Neural progenitor cell (in vitro differentiated cells): ENCODE data around the gene LRRC74A. TPM values are rescaled to one million over a fixed set of nuclear protein-coding genes. Genes with fewer than 3 reads are reported as not detected.

Experiments
- DNase-seq: peaks from one replicate; pipeline ENCODE4 v3.0.0-alpha.2; 2016; ENCODE audit warnings: low spot score
- H2AFZ ChIP-seq: fragments of 200-600 bp; sonication (generic); replicated peaks from 2 replicates; pipeline ENCODE4 v1.6.1; 2016; ENCODE audit warnings: antibody characterized with exemption
- H3F3A ChIP-seq: fragments of 200-600 bp; sonication (generic); 2 replicates; pipeline ENCODE4 v1.6.1; 2016; ENCODE audit warnings: antibody characterized with exemption, low read depth
- H3K27ac ChIP-seq: fragments of 200-600 bp; sonication (generic); 2 replicates; pipeline ENCODE4 v1.5.1; 2016; ENCODE audit warnings: mild to moderate bottlenecking
- H3K27me3 ChIP-seq: fragments of 200-600 bp; sonication (generic); 2 replicates; pipeline ENCODE4 v1.6.1; 2016; ENCODE audit warnings: mild to moderate bottlenecking, moderate library complexity
- H3K36me3 ChIP-seq: fragments of 200-600 bp; sonication (generic); 2 replicates; pipeline ENCODE4 v1.5.1; 2016
- H3K4me1 ChIP-seq: fragments of 200-600 bp; sonication (generic); 2 replicates; pipeline ENCODE4 v1.6.1; 2016; ENCODE audit warnings: mixed run types
- H3K4me2 ChIP-seq: fragments of 200-600 bp; sonication (generic); 2 replicates; pipeline ENCODE4 v1.6.1; 2016
- H3K4me3 ChIP-seq: fragments of 200-600 bp; sonication (generic); 2 replicates; pipeline ENCODE4 v1.5.1; 2016
- H3K79me2 ChIP-seq: fragments of 200-600 bp; sonication (generic); 2 replicates; pipeline ENCODE4 v1.6.1; 2016; ENCODE audit warnings: low read depth
- H3K9ac ChIP-seq: fragments of 200-600 bp; sonication (generic); 2 replicates; pipeline ENCODE4 v1.6.1; 2016
- H3K9me3 ChIP-seq: fragments of 200-600 bp; sonication (generic); 2 replicates; pipeline ENCODE4 v1.5.1; 2016; ENCODE audit warnings: low read depth
- H4K20me1 ChIP-seq: fragments of 200-600 bp; sonication (generic); 2 replicates; pipeline ENCODE4 v1.6.1; 2016; ENCODE audit warnings: low read depth
- H3K27ac Mint-ChIP-seq: 3 replicates; pipeline ENCODE4 v1.8.0; 2021; ENCODE audit warnings: mixed read lengths
- H3K27me3 Mint-ChIP-seq: 2 replicates; pipeline ENCODE4 v1.8.0; 2022; ENCODE audit warnings: low read depth, mild to moderate bottlenecking, inconsistent platforms, moderate library complexity, mixed read lengths; ENCODE audit not compliant: insufficient read depth
- H3K36me3 Mint-ChIP-seq: 3 replicates; pipeline ENCODE4 v1.8.0; 2021; ENCODE audit warnings: mixed read lengths
- H3K4me1 Mint-ChIP-seq: 3 replicates; pipeline ENCODE4 v1.8.0; 2021; ENCODE audit warnings: mixed read lengths
- H3K4me3 Mint-ChIP-seq: 3 replicates; pipeline ENCODE4 v1.8.0; 2021; ENCODE audit warnings: mild to moderate bottlenecking, moderate library complexity, mixed read lengths
- H3K9me3 Mint-ChIP-seq: 3 replicates; pipeline ENCODE4 v1.8.0; 2020; ENCODE audit warnings: mixed read lengths
- EZH2 ChIP-seq: fragments of 200-600 bp; sonication (generic); IDR thresholded peaks from 2 replicates; pipeline ENCODE4 v1.6.1; 2017; ENCODE audit warnings: antibody characterized with exemption, mild to moderate bottlenecking, moderate library complexity
- EZH2phosphoT487 ChIP-seq: fragments of 200-600 bp; sonication (generic); IDR thresholded peaks from 2 replicates; pipeline ENCODE4 v1.6.1; 2017; ENCODE audit warnings: antibody characterized with exemption
- total RNA-seq: library from RNA; depleted of rRNA; stranded (reverse); fragments of >200 nt; gene quantifications from 2 replicates; pipeline ENCODE4 v1.2.3, GENCODE V29; 2015; ENCODE audit warnings: low replicate concordance
- TF ChIP-seq, protein P1 (sequence below): fragments of 200-600 bp; sonication (generic); IDR thresholded peaks from 2 replicates; pipeline ENCODE4 v1.5.1; 2017; ENCODE audit warnings: antibody characterized with exemption, mild to moderate bottlenecking

LRRC74A gene
- total RNA-seq, 1 donor from 2014 or later: not detected

DNA sequence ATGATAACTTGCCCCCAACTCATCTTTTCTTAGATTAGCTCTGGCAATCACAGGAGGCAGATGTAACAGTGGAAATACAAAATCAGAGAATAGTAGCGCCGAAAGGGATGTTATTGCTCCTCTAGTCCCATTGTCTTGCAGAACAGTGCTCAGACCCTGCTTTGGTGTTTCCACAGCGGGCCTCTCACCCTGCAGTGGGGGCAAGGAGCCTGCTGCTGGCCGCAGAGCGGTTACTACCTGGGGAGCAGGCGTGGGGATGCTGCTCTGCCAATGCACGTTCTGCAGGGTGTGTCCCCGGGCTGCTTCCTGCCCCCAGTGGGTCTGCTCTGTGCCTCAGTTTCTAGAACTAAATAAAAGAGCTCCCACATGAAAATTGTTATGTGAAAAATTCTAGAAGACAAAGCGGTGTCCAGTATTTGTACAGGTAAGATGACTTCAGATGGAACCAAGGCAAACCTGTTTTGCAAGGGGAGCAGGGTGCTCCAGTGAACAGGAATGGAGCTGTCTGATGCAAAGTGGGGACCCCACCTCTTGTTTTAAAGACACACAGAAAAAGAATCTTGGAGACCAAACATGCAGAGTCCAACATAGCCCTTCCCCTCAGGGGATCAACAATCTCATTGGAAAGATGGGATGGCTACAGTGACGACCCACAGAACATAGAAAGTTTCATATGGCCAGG is 35.5 kb downstream of the LRRC74A start:
- H3K9me3 ChIP-seq: no peaks in the 10 kb centered on the region
- H3K4me3 ChIP-seq: no peak overlapping the region
- H3K27me3 ChIP-seq: no peaks in the 10 kb centered on the region
- Mint-ChIP-seq H3K4me3 (peak overlapping the region; percentile 17), H3K9me3 (no peaks in the 10 kb centered on the region), H3K4me1 (peaks cover 39% of the 10 kb centered on the region), H3K27me3 (peaks cover 9% of the 10 kb centered on the region), H3K27ac (no peak overlapping the region), H3K36me3 (no peaks in the 10 kb centered on the region)
- H3K79me2 ChIP-seq: no peaks in the 10 kb centered on the region
- H3K4me1 ChIP-seq: peaks cover 5% of the 10 kb centered on the region
- no peaks in the 10 kb centered on the region for H3F3A ChIP-seq
- H3K36me3 ChIP-seq: no peaks in the 10 kb centered on the region
- no peak overlapping the region for H2AFZ ChIP-seq
- DNase-seq: no peak
- no peak overlapping the region for H3K9ac ChIP-seq
- no peaks in the 10 kb centered on the region for H4K20me1 ChIP-seq
- H3K27ac ChIP-seq: no peak overlapping the region
- TF ChIP-seq EZH2phosphoT487 (no peak), EZH2 (no peak)
- TF ChIP-seq, protein P1, sequence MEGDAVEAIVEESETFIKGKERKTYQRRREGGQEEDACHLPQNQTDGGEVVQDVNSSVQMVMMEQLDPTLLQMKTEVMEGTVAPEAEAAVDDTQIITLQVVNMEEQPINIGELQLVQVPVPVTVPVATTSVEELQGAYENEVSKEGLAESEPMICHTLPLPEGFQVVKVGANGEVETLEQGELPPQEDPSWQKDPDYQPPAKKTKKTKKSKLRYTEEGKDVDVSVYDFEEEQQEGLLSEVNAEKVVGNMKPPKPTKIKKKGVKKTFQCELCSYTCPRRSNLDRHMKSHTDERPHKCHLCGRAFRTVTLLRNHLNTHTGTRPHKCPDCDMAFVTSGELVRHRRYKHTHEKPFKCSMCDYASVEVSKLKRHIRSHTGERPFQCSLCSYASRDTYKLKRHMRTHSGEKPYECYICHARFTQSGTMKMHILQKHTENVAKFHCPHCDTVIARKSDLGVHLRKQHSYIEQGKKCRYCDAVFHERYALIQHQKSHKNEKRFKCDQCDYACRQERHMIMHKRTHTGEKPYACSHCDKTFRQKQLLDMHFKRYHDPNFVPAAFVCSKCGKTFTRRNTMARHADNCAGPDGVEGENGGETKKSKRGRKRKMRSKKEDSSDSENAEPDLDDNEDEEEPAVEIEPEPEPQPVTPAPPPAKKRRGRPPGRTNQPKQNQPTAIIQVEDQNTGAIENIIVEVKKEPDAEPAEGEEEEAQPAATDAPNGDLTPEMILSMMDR: no peak
- no peak overlapping the region for H3K4me2 ChIP-seq

DNA sequence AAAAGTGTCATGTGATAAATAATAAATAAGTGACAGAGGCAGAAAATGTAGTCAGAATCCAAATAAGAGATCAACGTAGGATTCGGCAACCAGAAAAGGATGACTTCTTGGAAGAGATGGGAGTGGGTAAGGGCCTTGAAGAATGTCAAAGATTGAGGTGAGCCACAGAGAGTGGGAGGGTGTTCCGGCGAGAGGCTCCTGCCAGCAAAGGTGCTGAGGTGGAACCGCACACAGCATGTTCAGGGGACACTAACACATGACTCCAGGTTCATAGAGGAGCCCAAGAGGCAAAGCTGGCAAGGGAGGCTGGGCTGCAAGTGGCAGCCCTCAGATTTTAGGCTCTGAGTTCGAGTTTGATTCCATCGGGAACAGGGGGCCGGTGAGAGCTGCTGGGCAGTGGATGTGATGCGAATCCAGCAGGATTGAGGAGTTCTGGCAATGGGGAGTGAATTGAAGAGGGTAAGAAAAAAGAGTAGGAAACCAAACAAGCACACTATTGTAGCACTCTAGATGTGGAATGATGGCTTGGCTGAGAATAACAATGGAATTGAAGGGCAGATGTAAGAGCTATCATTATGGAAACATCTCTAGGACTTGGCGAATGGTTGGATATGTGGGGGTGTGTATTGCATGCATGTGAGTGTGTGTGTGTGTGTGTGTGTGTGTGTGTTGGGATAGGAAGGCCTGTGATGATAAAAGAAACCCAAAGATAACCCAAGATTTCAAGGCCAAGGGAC is 36.5 kb downstream of the LRRC74A start:
- Histone ChIP-seq H3K27ac (no peak overlapping the region), H4K20me1 (no peaks in the 10 kb centered on the region), H3K36me3 (no peaks in the 10 kb centered on the region), H3K9ac (no peak overlapping the region), H3K27me3 (no peaks in the 10 kb centered on the region), H3K79me2 (no peaks in the 10 kb centered on the region), H2AFZ (no peak overlapping the region), H3F3A (no peaks in the 10 kb centered on the region), H3K9me3 (no peaks in the 10 kb centered on the region), H3K4me2 (no peak overlapping the region), H3K4me3 (no peak overlapping the region), H3K4me1 (peaks cover 9% of the 10 kb centered on the region)
- H3K4me1 Mint-ChIP-seq: peaks cover 42% of the 10 kb centered on the region
- H3K27me3 Mint-ChIP-seq: peaks cover 9% of the 10 kb centered on the region
- no peaks in the 10 kb centered on the region for H3K9me3 Mint-ChIP-seq
- no peak for DNase-seq
- H3K4me3 Mint-ChIP-seq: no peak overlapping the region
- no peaks in the 10 kb centered on the region for H3K36me3 Mint-ChIP-seq
- H3K27ac Mint-ChIP-seq: peak overlapping the region; percentile 4
- TF ChIP-seq EZH2phosphoT487: no peak
- TF ChIP-seq EZH2: no peak
- TF ChIP-seq, protein P1: no peak

DNA sequence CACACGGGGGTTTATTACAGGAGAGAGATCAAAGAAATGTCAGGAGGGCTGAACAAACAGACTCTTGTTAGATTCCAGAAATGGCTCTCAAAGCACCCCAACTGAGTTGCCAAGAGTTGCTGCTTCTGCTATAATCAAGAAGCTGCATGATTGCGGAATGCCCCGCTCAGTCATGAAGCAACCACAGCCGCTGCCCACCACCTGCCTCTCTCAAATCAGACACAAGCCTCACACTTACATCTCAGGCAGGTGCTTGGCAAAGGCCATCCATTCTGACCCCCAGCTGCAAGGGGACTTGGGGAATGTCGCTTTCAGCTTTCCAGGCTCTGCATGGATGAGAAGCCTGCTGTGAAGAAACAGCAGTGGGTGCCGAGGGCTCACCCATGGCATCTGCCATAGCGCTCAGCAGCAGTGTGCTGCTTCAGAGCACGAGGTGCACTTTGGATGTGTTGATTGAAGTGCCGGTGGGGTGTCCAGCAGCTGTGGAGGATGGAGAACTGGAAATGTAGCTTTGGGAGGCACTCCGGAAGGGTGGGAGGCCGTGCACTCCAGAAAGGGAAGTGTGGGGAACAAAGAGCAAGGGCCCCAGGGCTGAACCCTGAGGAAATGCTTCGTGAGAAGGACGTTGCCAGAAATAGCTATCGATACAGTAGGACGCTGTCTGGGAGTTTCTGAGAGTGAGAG is 37.7 kb downstream of the LRRC74A start:
- no peak for DNase-seq
- no peaks in the 10 kb centered on the region for H3K79me2 ChIP-seq
- H3K27ac ChIP-seq: no peak overlapping the region
- TF ChIP-seq EZH2 (no peak), EZH2phosphoT487 (no peak)
- TF ChIP-seq, protein P1: no peak
- H3K9ac ChIP-seq: no peak overlapping the region
- H3K36me3 Mint-ChIP-seq: no peaks in the 10 kb centered on the region
- H4K20me1 ChIP-seq: no peaks in the 10 kb centered on the region
- H3K4me1 ChIP-seq: peaks cover 9% of the 10 kb centered on the region
- H3K4me2 ChIP-seq: no peak overlapping the region
- peak overlapping the region; percentile 79 for H2AFZ ChIP-seq
- peak overlapping the region; percentile 63 for H3K4me3 Mint-ChIP-seq
- no peaks in the 10 kb centered on the region for H3K9me3 Mint-ChIP-seq
- H3K4me1 Mint-ChIP-seq: peaks cover 42% of the 10 kb centered on the region
- peaks cover 12% of the 10 kb centered on the region for H3K27me3 Mint-ChIP-seq
- no peaks in the 10 kb centered on the region for H3F3A ChIP-seq
- no peaks in the 10 kb centered on the region for H3K36me3 ChIP-seq
- H3K27ac Mint-ChIP-seq: peak overlapping the region; percentile 93
- no peaks in the 10 kb centered on the region for H3K9me3 ChIP-seq
- no peaks in the 10 kb centered on the region for H3K27me3 ChIP-seq
- H3K4me3 ChIP-seq: no peak overlapping the region
